Pancreas (tissue), 10 donors: Measurements from ENCODE around the gene ALOX12. TPM values are rescaled to one million over a fixed set of nuclear protein-coding genes. Genes with fewer than 3 reads are reported as not detected.

Experiments
- ATAC-seq, 4 donors: fragments of 200-7000 bp; cut with Tn5 transposase; one replicate each; pipeline versions ENCODE4 v1.8.0 to v1.9.1; 2020; ENCODE audit warnings: mild to moderate bottlenecking in 4 of 4, moderate library complexity in 4 of 4
- DNase-seq, 6 donors: peaks; one replicate each; pipeline ENCODE4 v3.0.0-alpha.2; 2020
- FAIRE-seq: peaks from 2 replicates; lab custom pipeline; 2012; peaks lifted over from hg19 to GRCh38; lab: Jason Lieb, UNC
- H3K27ac ChIP-seq, 4 donors: fragments of 200-600 bp; sonication (generic); 1 replicate in 3 of 4; 2 replicates in 1 of 4; pipeline versions ENCODE4 v1.5.0 to v1.8.0; 2020
- H3K27me3 ChIP-seq, 4 donors: fragments of 200-600 bp; one replicate each; pipeline ENCODE4 v1.8.0; 2021
- H3K36me3 ChIP-seq, 3 donors: fragments of 200-600 bp; sonication (generic) in 1 of 3; one replicate each; pipeline versions ENCODE4 v1.5.0 to v1.8.0; 2020 to 2021
- H3K4me1 ChIP-seq, 3 donors: fragments of 200-600 bp; one replicate each; pipeline ENCODE4 v1.8.0; 2021
- H3K4me3 ChIP-seq, 4 donors: fragments of 200-600 bp; sonication (generic) in 2 of 4; one replicate each; pipeline versions ENCODE4 v1.5.0 to v1.8.0; 2020 to 2021
- H3K9me3 ChIP-seq, 4 donors: fragments of 200-600 bp; one replicate each; pipeline ENCODE4 v1.8.0; 2021
- WGBS, 2 donors: extraction: QIAGEN DNeasy Blood & Tissue Kit; methylation state at CpG; one replicate each; pipeline ENCODE4 v1.1.7; 2013; 5-methylcytosine and 5-hydroxymethylcytosine counted together
- intact Hi-C, 3 donors: fragments of 100-400 bp; cut with DNase I; formaldehyde crosslinking; loops; one replicate each; pipeline versions ENCODE4 v1.11.1 to v1.14.2; 2022
- polyA plus RNA-seq, 2 donors: library from polyadenylated mRNA; stranded (reverse); fragments of 200-250 nt; gene quantifications; one replicate each; pipeline ENCODE4 v1.2.3, GENCODE V29; 2013
- total RNA-seq, 6 donors: library from RNA; stranded (reverse); fragmentation: NEBNext Ultra II Directional in 4 of 6; extraction: Animal tissue kit (Norgen Biotek cat#: 25700) in 4 of 6; gene quantifications; one replicate each; pipeline versions ENCODE4 v1.2.1 to v1.2.4, GENCODE V29; 2021 to 2023
- TF ChIP-seq, protein P1 (sequence below), 4 donors: fragments of 200-600 bp; sonication (generic) in 3 of 4; IDR thresholded peaks; one replicate each; pipeline versions ENCODE4 v1.5.0 to v1.8.0; 2021; ENCODE audit warnings: antibody characterized with exemption in 4 of 4
- donor health status: healthy with polysubstance abuse.
- donor health status: DM: no; HTN: no; CAD: no; lungs with moderate emphysema.
- donor health status: DM: no; HTN: no; CAD: no.
- donor health status: control.
- donor health status: control.
- donor health status: Bipolar disorder and iron deficiency.
- donor health status: DM: yes; HTN: yes; CAD: no.
- donor health status: DM: no; HTN: no; CAD: no.
- donor health status: DM: no; HTN: no; CAD: no.
- donor health status: DM: yes; HTN: yes; CAD: no.

ALOX12 gene
- total and polyA plus RNA-seq, 8 donors = not detected

DNA sequence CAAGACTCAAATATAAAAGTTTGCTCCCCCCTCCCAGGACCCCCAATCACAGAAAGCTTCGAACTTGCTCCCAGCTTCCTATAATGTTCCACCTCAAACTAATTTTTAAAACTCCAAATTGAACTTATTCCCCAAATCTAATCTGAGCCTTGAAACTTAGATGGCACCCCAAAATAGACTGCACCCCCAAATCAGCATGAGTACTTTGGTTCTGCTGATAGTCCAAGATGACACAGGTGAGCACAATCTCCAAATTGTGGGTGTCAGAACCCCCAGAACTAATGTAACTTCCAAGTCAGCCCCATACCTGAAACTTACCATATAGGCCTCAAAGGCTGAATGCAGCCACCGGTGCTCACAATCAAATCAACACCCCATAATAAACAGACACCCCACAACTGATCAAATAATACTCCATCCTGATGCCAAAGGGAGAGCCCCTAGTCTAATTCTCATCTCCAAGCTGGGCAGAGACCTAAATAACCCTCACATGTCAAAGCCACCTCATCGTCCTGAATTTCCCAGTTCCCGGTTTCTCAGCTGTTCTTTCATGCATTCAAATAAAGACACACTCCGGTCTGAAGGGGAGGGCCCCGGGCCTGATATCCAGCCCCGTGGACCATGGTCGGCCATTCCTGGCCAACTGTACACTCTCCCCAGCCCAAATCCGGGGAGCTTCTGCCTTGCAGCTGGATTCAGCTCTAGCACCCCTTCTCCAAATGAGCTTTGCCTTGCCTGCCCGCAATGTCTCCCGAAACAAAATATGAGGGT is 25.2 kb downstream of the ALOX12 start:
- Histone ChIP-seq H3K27me3 (no peaks in the 10 kb centered on the region), H3K36me3 (no peaks in the 10 kb centered on the region), H3K9me3 (no peaks in the 10 kb centered on the region), H3K27ac (peak overlapping the region in 1 of 4 donors; percentile 39), H3K4me1 (peaks cover 0 to 10% (median 0%) of the 10 kb centered on the region in 3 donors), H3K4me3 (peak overlapping the region in 1 of 4 donors; percentile 28)
- ATAC-seq (no peak), DNase-seq (no peak), FAIRE-seq (no peak)
- TF ChIP-seq, protein P1, sequence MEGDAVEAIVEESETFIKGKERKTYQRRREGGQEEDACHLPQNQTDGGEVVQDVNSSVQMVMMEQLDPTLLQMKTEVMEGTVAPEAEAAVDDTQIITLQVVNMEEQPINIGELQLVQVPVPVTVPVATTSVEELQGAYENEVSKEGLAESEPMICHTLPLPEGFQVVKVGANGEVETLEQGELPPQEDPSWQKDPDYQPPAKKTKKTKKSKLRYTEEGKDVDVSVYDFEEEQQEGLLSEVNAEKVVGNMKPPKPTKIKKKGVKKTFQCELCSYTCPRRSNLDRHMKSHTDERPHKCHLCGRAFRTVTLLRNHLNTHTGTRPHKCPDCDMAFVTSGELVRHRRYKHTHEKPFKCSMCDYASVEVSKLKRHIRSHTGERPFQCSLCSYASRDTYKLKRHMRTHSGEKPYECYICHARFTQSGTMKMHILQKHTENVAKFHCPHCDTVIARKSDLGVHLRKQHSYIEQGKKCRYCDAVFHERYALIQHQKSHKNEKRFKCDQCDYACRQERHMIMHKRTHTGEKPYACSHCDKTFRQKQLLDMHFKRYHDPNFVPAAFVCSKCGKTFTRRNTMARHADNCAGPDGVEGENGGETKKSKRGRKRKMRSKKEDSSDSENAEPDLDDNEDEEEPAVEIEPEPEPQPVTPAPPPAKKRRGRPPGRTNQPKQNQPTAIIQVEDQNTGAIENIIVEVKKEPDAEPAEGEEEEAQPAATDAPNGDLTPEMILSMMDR (IDR thresholded peaks at IDR 0.05) = no peak
- intact Hi-C loops = no loop called here
- WGBS, 2 donors = 59 to 64% methylated on average over 11 of the region's 11 CpGs

DNA sequence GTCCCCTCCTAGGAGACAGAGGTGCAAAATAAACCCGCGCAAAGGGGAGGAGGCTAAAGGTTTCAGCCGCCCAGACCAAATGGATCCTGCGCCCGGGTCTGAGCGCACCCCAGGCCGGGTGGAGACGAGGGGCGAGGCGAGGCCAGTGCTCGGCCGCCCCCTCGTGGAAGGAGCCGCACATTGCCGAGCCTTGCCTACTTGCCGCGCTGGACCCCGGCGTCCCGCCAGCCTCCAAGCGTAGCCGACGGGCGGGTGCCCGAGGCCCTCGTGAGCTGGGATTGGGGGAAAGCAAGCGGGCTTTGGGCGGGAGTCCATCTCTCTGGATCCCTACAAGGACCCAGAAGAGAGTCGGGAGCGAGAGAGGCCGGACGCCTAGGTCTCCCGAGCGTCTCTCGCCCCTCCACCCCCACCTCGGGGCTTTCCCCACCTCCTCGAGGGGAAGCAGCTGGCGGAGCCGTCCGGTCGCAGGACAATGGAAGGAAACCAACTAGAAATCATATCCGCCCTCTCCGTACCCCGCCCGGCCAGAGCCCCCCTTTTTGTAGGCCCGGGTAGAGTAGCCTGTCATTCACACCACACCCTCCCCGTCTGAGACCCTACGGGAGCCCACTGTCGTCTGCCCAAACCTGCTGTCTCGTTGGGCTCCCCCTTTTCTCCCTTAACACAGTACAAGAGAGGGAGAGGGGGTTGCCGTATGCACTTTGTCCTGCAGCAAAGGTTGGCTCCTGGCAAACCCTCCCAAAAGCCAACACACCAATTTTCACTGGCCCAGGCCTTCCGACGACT is 26.3 kb downstream of the ALOX12 start:
- ATAC-seq (peak; percentile 60 to 81 (median 78)), FAIRE-seq (no peak), DNase-seq (peak in 5 of 6 donors; percentile 60 to 92 (median 85))
- H3K27me3 ChIP-seq = no peaks in the 10 kb centered on the region
- no peaks in the 10 kb centered on the region for H3K36me3 ChIP-seq
- TF ChIP-seq, protein P1 (IDR thresholded peaks at IDR 0.05) = peak; percentile 88 to 96 (median 96)
- no peaks in the 10 kb centered on the region for H3K9me3 ChIP-seq
- intact Hi-C loops = no loop called here
- 3 to 6% methylated on average over 50 to 53 of the region's 53 CpGs for WGBS, 2 donors
- H3K4me1 ChIP-seq = peaks cover 0 to 10% (median 0%) of the 10 kb centered on the region in 3 donors
- H3K4me3 ChIP-seq = peak overlapping the region in 1 of 4 donors; percentile 28
- peak overlapping the region in 1 of 4 donors; percentile 39 for H3K27ac ChIP-seq

DNA sequence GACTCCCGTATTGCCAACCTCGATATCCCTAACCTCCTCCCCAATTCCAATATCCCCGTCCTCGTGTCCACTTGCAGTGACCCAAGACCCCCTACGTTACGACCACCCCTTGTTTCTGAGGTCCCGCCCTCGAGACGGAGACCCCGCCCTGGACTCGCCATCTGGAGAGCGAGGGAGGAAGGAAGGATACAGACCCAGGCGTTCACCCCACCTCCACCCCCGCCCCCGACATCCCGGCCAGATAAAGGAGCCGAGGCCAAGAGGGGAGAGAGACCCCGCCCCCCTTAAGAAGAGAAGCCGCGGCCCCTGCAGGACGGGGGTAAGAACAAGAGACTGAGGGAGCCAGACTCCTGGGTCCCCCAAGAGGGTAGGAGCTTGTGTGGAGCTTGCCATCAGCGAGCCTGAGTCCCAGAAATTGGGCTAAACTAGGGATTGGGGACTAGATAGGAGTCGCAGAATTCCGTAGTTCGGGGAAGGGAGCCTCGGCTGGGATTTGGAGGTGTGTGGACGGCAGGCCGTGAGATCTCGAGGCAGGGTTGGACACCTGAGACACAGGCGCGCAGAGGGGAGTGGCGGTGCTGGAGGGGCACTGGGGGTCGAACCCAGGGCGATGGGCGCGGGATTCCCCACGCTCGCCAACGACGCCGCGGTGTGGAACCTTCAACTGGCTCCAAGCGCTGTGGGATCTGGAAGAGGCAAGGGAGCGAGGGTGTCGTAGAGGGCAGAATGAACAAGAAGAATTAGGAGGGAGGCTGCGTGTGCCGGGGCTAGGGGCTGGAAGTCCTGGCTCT is 27.1 kb downstream of the ALOX12 start, which contains the start of gene BCL6B:
Gene BCL6B (plus strand): TSS at position 270 of the 791 bp plus-strand sequence. CDS start 622 bp downstream, outside the sequence.
- Histone ChIP-seq H3K4me1 (peaks cover 0 to 10% (median 0%) of the 10 kb centered on the region in 3 donors), H3K27me3 (no peaks in the 10 kb centered on the region), H3K36me3 (no peaks in the 10 kb centered on the region), H3K9me3 (no peaks in the 10 kb centered on the region), H3K4me3 (peak within 1 kb of the TSS in 2 of 4 donors; percentile 17 to 36), H3K27ac (peak within 1 kb of the TSS in 2 of 4 donors; percentile 33 to 62)
- FAIRE-seq (no peak), DNase-seq (peak in 1 of 6 donors; percentile 52), ATAC-seq (peak in 1 of 4 donors; percentile 3)
- 10 to 12% methylated on average over 45 to 47 of the region's 47 CpGs for WGBS, 2 donors
- TF ChIP-seq, protein P1 (IDR thresholded peaks at IDR 0.05) = no peak
- intact Hi-C loops = no loop called here

DNA sequence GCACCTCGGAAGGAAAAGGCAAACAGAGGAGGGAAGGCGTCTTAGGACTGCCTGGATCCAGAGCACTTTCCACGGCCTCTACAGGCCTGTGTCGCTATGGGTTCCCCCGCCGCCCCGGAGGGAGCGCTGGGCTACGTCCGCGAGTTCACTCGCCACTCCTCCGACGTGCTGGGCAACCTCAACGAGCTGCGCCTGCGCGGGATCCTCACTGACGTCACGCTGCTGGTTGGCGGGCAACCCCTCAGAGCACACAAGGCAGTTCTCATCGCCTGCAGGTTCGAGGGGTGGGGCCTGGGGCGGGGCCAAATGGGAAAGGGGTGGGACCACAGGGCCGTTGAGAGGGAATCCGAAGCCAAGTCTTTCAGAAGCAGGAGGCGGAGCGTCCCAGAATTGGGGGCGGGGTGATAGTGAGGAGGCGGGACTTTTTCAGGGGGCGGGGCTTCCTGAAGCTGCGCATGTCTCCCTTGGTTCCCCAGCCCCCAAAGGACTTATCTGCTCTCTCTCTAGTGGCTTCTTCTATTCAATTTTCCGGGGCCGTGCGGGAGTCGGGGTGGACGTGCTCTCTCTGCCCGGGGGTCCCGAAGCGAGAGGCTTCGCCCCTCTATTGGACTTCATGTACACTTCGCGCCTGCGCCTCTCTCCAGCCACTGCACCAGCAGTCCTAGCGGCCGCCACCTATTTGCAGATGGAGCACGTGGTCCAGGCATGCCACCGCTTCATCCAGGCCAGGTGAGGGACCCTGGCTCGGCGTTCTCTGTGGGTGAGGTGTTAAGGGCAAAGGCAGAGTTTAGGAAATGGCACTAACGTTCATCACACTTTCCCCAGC is 27.9 kb downstream of the ALOX12 start:
- 31 to 35% methylated on average over 51 of the region's 51 CpGs for WGBS, 2 donors
- FAIRE-seq (no peak), ATAC-seq (peak; percentile 72 to 79 (median 76)), DNase-seq (peak; percentile 87 to 97 (median 95))
- Histone ChIP-seq H3K4me3 (peak overlapping the region in 2 of 4 donors; percentile 17 to 36), H3K9me3 (no peaks in the 10 kb centered on the region), H3K27me3 (no peaks in the 10 kb centered on the region), H3K27ac (peak overlapping the region in 2 of 4 donors; percentile 33 to 62), H3K4me1 (peaks cover 0 to 10% (median 0%) of the 10 kb centered on the region in 3 donors), H3K36me3 (no peaks in the 10 kb centered on the region)
- intact Hi-C loops = no loop called here
- TF ChIP-seq, protein P1 (IDR thresholded peaks at IDR 0.05) = no peak
